ENCODE measurements around the gene NLGN1. TPM values are rescaled to one million over a fixed set of nuclear protein-coding genes. Genes with fewer than 3 reads are reported as not detected.

The NLGN1 gene
- total and polyA plus RNA-seq, 9 of the 15 experiments (the other 6 are each of a cell fraction or from before 2014, with no cell fraction given) = under 0.01 to 0.01 TPM; not detected in 7

GRCh38 chr3:174116421-174116820 lies 718.9 kb downstream of the NLGN1 start:
- POLR2A ChIA-PET = no interaction called here
- intact Hi-C loops (cut with micrococcal nuclease) = no loop called here
- no peaks in the 10 kb centered on the region for H3K79me2 ChIP-seq (ENCODE audit: control insufficient read depth, insufficient read depth, low read length)
- no TSS peak for BruUV-seq (replicated peaks)
- H3K9ac ChIP-seq (ENCODE audit: insufficient read depth in 1 of 2, low read depth in 2 of 2, low read length in 2 of 2) = no peak overlapping the region
- H2AFZ ChIP-seq (ENCODE audit: low read depth, low read length) = no peak overlapping the region
- H3K9me1 ChIP-seq (ENCODE audit: control insufficient read depth, insufficient read depth, low read length) = no peaks in the 10 kb centered on the region
- no peaks in the 10 kb centered on the region for H3K27me3 ChIP-seq (ENCODE audit: control insufficient read depth in 2 of 2, insufficient read depth in 2 of 2, low read length in 2 of 2)
- no peak overlapping the region for H3K27ac ChIP-seq (ENCODE audit: extremely low read depth, low read depth, low read length)
- no peak overlapping the region for H3K4me3 ChIP-seq
- FAIRE-seq (no peak), DNase-seq (ENCODE audit: extremely low read depth in 1 of 4, low spot score in 3 of 4) (no peak), ATAC-seq (no peak)
- no peaks in the 10 kb centered on the region; the same call in 1 of the 2 replicates for H3K9me3 ChIP-seq (replicated peaks; ENCODE audit: control insufficient read depth, insufficient read depth, low read depth, low read length)
- H3K36me3 ChIP-seq (ENCODE audit: control insufficient read depth, insufficient read depth, low read length) = no peaks in the 10 kb centered on the region
- no peaks in the 10 kb centered on the region for H3K4me1 ChIP-seq (replicated peaks in 1 of 2; ENCODE audit: control insufficient read depth in 2 of 2, insufficient read depth in 2 of 2, low read length in 2 of 2)
- CTCF ChIA-PET (ENCODE audit: low intra/inter-chr PET ratio) = no interaction called here
- in situ Hi-C loops (cut with MboI) = no loop called here
- WGBS (ENCODE audit: insufficient coverage, low coverage, missing lambda C conversion rate) = 0% methylated on average over 4 of the region's 4 CpGs
- H3K4me2 ChIP-seq (ENCODE audit: insufficient read depth, low read length) = no peak overlapping the region
- H4K20me1 ChIP-seq (replicated peaks; ENCODE audit: control insufficient read depth, insufficient read depth, low read length) = no peaks in the 10 kb centered on the region
- TF ChIP-seq NUFIP1 (IDR thresholded peaks at IDR 0.05; ENCODE audit: partially characterized antibody) = no peak
- TF ChIP-seq CHD4 (IDR thresholded peaks at IDR 0.05; ENCODE audit: insufficient read depth, insufficient replicate concordance, low read depth, low read length, poor library complexity, severe bottlenecking) = no peak
- TF ChIP-seq ZHX1 (conservative IDR thresholded peaks at IDR 0.05; ENCODE audit: low read length) = no peak
- no peak for TF ChIP-seq ZFX (CRISPR knock-in tag; IDR thresholded peaks at IDR 0.05)
- no peak for TF ChIP-seq ARHGAP35 (IDR thresholded peaks at IDR 0.05; ENCODE audit: partially characterized antibody)
- no peak for TF ChIP-seq MECOM (CRISPR knock-in tag; IDR thresholded peaks at IDR 0.05)
- TF ChIP-seq JUND (IDR thresholded peaks at IDR 0.05; ENCODE audit: borderline replicate concordance, low read depth, low read length) = no peak
- no peak for TF ChIP-seq JUND (tag; IDR thresholded peaks at IDR 0.05; ENCODE audit: borderline replicate concordance, low read depth, low read length)
- no peak for TF ChIP-seq CBFB (CRISPR knock-in tag; IDR thresholded peaks at IDR 0.05)
- no peak for TF ChIP-seq ZNF407 (IDR thresholded peaks at IDR 0.05; ENCODE audit: low read depth)
- no peak for TF ChIP-seq SNIP1 (IDR thresholded peaks at IDR 0.05; ENCODE audit: low read depth)
- TF ChIP-seq SP1 (CRISPR knock-in tag; IDR thresholded peaks at IDR 0.05) = no peak
- TF ChIP-seq IRF2 (CRISPR knock-in tag; IDR thresholded peaks at IDR 0.05) = no peak
